ENCODE data around the gene MEX3D.

Gene MEX3D

GRCh38 chr19:1524972-1525325 is 43.2 kb downstream of the MEX3D start:
- no peak for DNase-seq (ENCODE audit: low read depth)
- H3K4me3 ChIP-seq (ENCODE audit: low read depth, low read length): no peak overlapping the region
- no peak for TF ChIP-seq CTCF (IDR thresholded peaks at IDR 0.05; ENCODE audit: control insufficient read depth, extremely low read depth, insufficient read depth)

DNA sequence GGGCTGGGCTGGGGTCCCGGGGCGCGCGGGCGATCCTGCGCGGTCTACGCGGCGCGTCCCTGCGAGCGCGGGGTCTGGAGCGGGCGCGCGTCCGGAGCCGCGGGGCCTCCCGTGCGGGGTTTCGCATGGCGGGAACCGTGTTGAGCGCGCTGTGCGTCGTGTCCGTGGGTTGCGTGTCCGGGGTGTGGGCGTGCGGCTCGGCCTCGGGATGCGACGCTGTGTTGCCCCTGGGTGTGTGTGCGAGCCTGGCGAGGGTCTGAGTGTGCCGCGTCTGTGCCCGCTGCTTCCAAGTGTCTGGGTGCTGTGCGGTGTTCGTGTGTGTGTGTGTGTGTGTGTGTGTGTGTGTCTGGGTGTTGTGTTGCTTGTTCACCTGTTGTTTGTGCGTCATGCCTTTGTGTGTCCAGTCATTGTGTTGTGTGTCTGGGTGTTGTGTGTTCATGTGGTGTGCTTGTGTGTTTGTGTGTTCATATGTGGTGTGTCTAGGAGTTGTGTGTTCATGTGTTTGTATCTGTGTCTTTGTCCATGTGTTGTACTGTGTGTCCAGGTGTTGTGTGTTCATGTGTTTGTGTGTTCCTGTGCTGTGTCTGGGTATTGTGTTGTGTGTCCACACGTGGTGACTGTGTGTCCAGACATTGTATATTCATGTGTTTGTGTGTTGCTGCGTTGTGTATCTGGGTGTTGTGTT is 43.7 kb downstream of the MEX3D start:
- TF ChIP-seq CTCF (IDR thresholded peaks at IDR 0.05; ENCODE audit: control insufficient read depth, extremely low read depth, insufficient read depth): no peak
- no peak for DNase-seq (ENCODE audit: low read depth)
- no peak overlapping the region for H3K4me3 ChIP-seq (ENCODE audit: low read depth, low read length)

GRCh38 chr19:1523412-1524286 is 44.5 kb downstream of the MEX3D start, which contains the start of gene PLK5:
TSS of gene PLK5 (plus strand) at chr19:1524077. CDS start at chr19:1526997, 2,920 bp downstream.
- no peak within 1 kb of the TSS for H3K4me3 ChIP-seq (ENCODE audit: low read depth, low read length)
- TF ChIP-seq CTCF (IDR thresholded peaks at IDR 0.05; ENCODE audit: control insufficient read depth, extremely low read depth, insufficient read depth): no peak
- DNase-seq (ENCODE audit: low read depth): no peak

DNA sequence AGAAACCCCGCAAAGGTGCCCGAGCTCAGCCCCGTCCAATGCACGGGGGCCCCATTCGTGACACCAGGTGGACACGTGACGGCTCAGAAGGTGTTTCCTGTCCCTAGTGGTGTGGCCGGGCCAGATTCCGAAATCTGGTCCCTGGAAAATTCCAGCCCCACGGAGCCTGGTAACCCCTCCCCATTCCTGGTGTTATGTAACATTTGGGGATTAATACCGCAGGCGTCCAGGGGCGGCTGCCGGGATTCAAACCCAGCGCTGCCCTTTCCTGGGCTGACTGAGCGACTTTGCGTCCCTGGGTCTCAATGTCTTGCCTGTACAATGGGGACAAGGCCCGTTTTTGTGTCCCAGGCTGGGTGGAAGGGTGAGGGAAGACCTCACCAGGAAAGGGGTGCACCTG is 45.3 kb downstream of the MEX3D start:
- H3K4me3 ChIP-seq (ENCODE audit: low read depth, low read length): no peak overlapping the region
- no peak for TF ChIP-seq CTCF (IDR thresholded peaks at IDR 0.05; ENCODE audit: control insufficient read depth, extremely low read depth, insufficient read depth)
- no peak for DNase-seq (ENCODE audit: low read depth)

- DNase-seq (ENCODE audit: low read depth): no peak
- no peak overlapping the region for H3K4me3 ChIP-seq (ENCODE audit: low read depth, low read length)
- no peak for TF ChIP-seq CTCF (IDR thresholded peaks at IDR 0.05; ENCODE audit: control insufficient read depth, extremely low read depth, insufficient read depth)
These were observed 46.1 kb downstream of the MEX3D start for GRCh38 chr19:1522061-1522460.

DNA sequence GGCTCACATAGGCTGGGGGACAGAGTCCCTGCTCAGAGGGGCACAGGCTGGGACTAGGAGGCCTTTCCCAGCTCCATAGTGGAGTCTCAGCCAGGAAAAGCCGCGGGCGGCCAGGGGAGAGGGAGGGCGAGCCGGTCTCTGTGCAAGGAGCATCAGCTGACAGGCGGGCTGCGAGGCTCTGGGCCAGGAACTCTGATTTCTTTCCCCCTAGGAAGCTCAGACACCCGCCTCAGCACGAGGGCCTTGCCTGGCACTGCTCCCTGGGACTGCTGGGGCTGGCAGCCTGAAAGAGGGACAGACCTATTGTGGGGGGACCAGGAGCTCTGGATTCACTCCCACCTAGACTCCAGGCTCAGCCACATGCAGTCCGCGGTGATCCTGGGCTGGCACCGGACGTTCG is 46.5 kb downstream of the MEX3D start:
- H3K4me3 ChIP-seq (ENCODE audit: low read depth, low read length): no peak overlapping the region
- DNase-seq (ENCODE audit: low read depth): no peak
- TF ChIP-seq CTCF (IDR thresholded peaks at IDR 0.05; ENCODE audit: control insufficient read depth, extremely low read depth, insufficient read depth): no peak
